D341Med (cell line): ENCODE results near the gene SERPINA10.
"Not testable (repeated sequence)": the region's sequence is repeated elsewhere in the genome, so short reads cannot be mapped to it uniquely, and the experiment has no call there.

Experiments used
- DNase-seq: peaks from one replicate; pipeline ENCODE4 v3.0.0; 2012; ENCODE audit warnings: low spot score

The SERPINA10 gene

GRCh38 chr14:94313991-94314655 is 21.1 kb upstream of the SERPINA10 start:
- DNase-seq, result no peak

- DNase-seq, result no peak
Observed at GRCh38 chr14:94312481-94313246, 19.6 kb upstream of the SERPINA10 start.

GRCh38 chr14:94310248-94310647 is 17.2 kb upstream of the SERPINA10 start:
- no peak for DNase-seq

- DNase-seq, result no peak
Observed at GRCh38 chr14:94309721-94310120, 16.7 kb upstream of the SERPINA10 start.

- DNase-seq, result no peak
Observed at GRCh38 chr14:94307410-94307992, 14.4 kb upstream of the SERPINA10 start.

GRCh38 chr14:94306047-94306978 is 13.2 kb upstream of the SERPINA10 start:
- no peak for DNase-seq

- no peak for DNase-seq
Observed at GRCh38 chr14:94305620-94306019, 12.6 kb upstream of the SERPINA10 start.

- DNase-seq, result no peak
Observed at GRCh38 chr14:94304243-94304642, 11.2 kb upstream of the SERPINA10 start.

GRCh38 chr14:94303111-94303510 is 10.0 kb upstream of the SERPINA10 start:
- no peak for DNase-seq

- no peak for DNase-seq
Observed at GRCh38 chr14:94298130-94298529, 5.1 kb upstream of the SERPINA10 start.

GRCh38 chr14:94296181-94296545 is 3.1 kb upstream of the SERPINA10 start:
- DNase-seq, result not testable (repeated sequence)

GRCh38 chr14:94295360-94296180 is 2.5 kb upstream of the SERPINA10 start:
- no peak for DNase-seq

- no peak for DNase-seq
Observed at GRCh38 chr14:94293578-94293924, 483 bp upstream of the SERPINA10 start.

GRCh38 chr14:94292526-94292871 is 569 bp downstream of the SERPINA10 start:
- DNase-seq, result no peak

- no peak for DNase-seq
Observed at GRCh38 chr14:94291906-94292525, 1.1 kb downstream of the SERPINA10 start.

- no peak for DNase-seq
Observed at GRCh38 chr14:94291159-94291905, 1.7 kb downstream of the SERPINA10 start.

- DNase-seq, result no peak
Observed at GRCh38 chr14:94290197-94290596, 2.9 kb downstream of the SERPINA10 start.

- DNase-seq, result no peak
Observed at GRCh38 chr14:94288610-94289465, 4.2 kb downstream of the SERPINA10 start.

- DNase-seq, result no peak
Observed at GRCh38 chr14:94285158-94285557, 7.9 kb downstream of the SERPINA10 start.
